HG03432 (cell line): Measurements from ENCODE around the gene DDOST.
"Not testable (repeated sequence)": the region's sequence is repeated elsewhere in the genome, so short reads cannot be mapped to it uniquely, and the experiment has no call there.

Source experiments
- ATAC-seq: cut with Tn5 transposase; IDR thresholded peaks from one replicate; pipeline ENCODE4 v1.9.1; 2021; ENCODE audit warnings: mild to moderate bottlenecking, moderate library complexity; ENCODE audit not compliant: unreplicated experiment

Gene DDOST

GRCh38 chr1:20693623-20694022, 32.5 kb upstream of the DDOST start:
- ATAC-seq: no peak

GRCh38 chr1:20691872-20692271, 30.7 kb upstream of the DDOST start:
- no peak for ATAC-seq

GRCh38 chr1:20689645-20690056, 28.5 kb upstream of the DDOST start:
- no peak for ATAC-seq

GRCh38 chr1:20686883-20687725, 25.9 kb upstream of the DDOST start:
- no peak for ATAC-seq

GRCh38 chr1:20685741-20686140, 24.6 kb upstream of the DDOST start:
- no peak for ATAC-seq

- ATAC-seq: no peak
These were observed 24.0 kb upstream of the DDOST start for GRCh38 chr1:20685099-20685662.

- no peak for ATAC-seq
These were observed 23.5 kb upstream of the DDOST start for GRCh38 chr1:20684651-20685050.

GRCh38 chr1:20684050-20684620, 23.0 kb upstream of the DDOST start:
- no peak for ATAC-seq

GRCh38 chr1:20683614-20684013, 22.4 kb upstream of the DDOST start:
- no peak for ATAC-seq

GRCh38 chr1:20682571-20683236, 21.5 kb upstream of the DDOST start:
- no peak for ATAC-seq

- ATAC-seq: no peak
These were observed 20.8 kb upstream of the DDOST start for GRCh38 chr1:20681999-20682398.

GRCh38 chr1:20680269-20680668, 19.1 kb upstream of the DDOST start:
- ATAC-seq: no peak

GRCh38 chr1:20678599-20678998, 17.4 kb upstream of the DDOST start:
- ATAC-seq: no peak

GRCh38 chr1:20673626-20674025, 12.5 kb upstream of the DDOST start:
- not testable (repeated sequence) for ATAC-seq

- ATAC-seq: no peak
These were observed 11.1 kb upstream of the DDOST start for GRCh38 chr1:20672265-20672632.

GRCh38 chr1:20670936-20671335, 9.8 kb upstream of the DDOST start:
- ATAC-seq: no peak

- ATAC-seq: no peak
These were observed 7.4 kb upstream of the DDOST start for GRCh38 chr1:20668581-20668980.

GRCh38 chr1:20666804-20667203, 5.6 kb upstream of the DDOST start:
- no peak for ATAC-seq

- ATAC-seq: no peak
These were observed 5.0 kb upstream of the DDOST start for GRCh38 chr1:20666146-20666545.

- ATAC-seq: no peak
These were observed 4.6 kb upstream of the DDOST start for GRCh38 chr1:20665726-20666125.

GRCh38 chr1:20663969-20664715, 3.0 kb upstream of the DDOST start:
- ATAC-seq: no peak
